ENCODE measurements around the gene USP21. TPM values are rescaled to one million over a fixed set of nuclear protein-coding genes. Genes with fewer than 3 reads are reported as not detected.

USP21 gene
- total and polyA plus RNA-seq, 9 of the 15 experiments (the other 6 are each of a cell fraction or from before 2014, with no cell fraction given) = 4.9 to 52.4 (median 21.6) TPM

DNA sequence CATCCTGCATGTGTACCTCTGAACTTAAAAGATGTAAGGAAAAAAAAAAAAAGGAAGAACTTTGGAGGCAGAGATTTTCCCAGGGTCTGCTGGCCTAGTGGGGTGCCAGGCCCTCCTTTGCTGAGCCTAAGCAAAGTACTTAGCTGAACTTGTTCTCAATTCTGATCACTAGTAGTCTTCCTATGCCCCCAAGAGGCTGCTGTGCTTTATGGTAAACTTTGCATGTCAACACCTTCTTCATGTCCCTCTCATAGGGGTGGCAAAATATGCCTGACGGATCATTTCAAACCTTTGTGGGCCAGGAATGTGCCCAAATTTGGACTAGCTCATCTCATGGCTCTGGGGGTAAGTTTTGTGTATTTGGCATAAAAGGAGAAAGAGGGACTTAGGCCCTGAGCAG lies 1.4 kb upstream of the USP21 start:
- no TSS peak for BruUV-seq (replicated peaks)
- Histone ChIP-seq H3K9me1 (ENCODE audit: control insufficient read depth, insufficient read depth, low read length) (no peaks in the 10 kb centered on the region), H3K79me2 (ENCODE audit: control insufficient read depth, insufficient read depth, low read length) (peaks cover 52% of the 10 kb centered on the region), H4K20me1 (replicated peaks; ENCODE audit: control insufficient read depth, insufficient read depth, low read length) (no peaks in the 10 kb centered on the region), H3K9ac (ENCODE audit: insufficient read depth in 1 of 2, low read depth in 2 of 2, low read length in 2 of 2) (no peak overlapping the region; a peak in 1 of 4 replicates), H2AFZ (ENCODE audit: low read depth, low read length) (no peak overlapping the region), H3K4me2 (ENCODE audit: insufficient read depth, low read length) (no peak overlapping the region), H3K36me3 (ENCODE audit: control insufficient read depth, insufficient read depth, low read length) (peaks cover 45% of the 10 kb centered on the region), H3K4me3 (no peak overlapping the region), H3K27ac (ENCODE audit: extremely low read depth, low read depth, low read length) (no peak overlapping the region), H3K27me3 (ENCODE audit: control insufficient read depth in 2 of 2, insufficient read depth in 2 of 2, low read length in 2 of 2) (no peaks in the 10 kb centered on the region), H3K4me1 (replicated peaks in 1 of 2; ENCODE audit: control insufficient read depth in 2 of 2, insufficient read depth in 2 of 2, low read length in 2 of 2) (peaks cover 39 to 48% of the 10 kb centered on the region in 2 experiments), H3K9me3 (replicated peaks; ENCODE audit: control insufficient read depth, insufficient read depth, low read depth, low read length) (no peaks in the 10 kb centered on the region)
- ChIA-PET POLR2A (interaction anchor here (0.6 to 2.2 kb wide), 9 partner anchors 8 to 450 kb away, joined by 3 to 10 read pairs (median 3); partner anchors contain the start of genes DEDD and PPOX), CTCF (ENCODE audit: low intra/inter-chr PET ratio) (interaction anchor here (0.6 kb wide), 1 partner anchor 322 kb away, joined by 3 read pairs; no protein-coding TSS in a partner anchor)
- TF ChIP-seq NFXL1 (CRISPR knock-in tag; IDR thresholded peaks at IDR 0.05) (no peak), CTCF (IDR thresholded peaks at IDR 0.05 in 2 of 3, conservative IDR thresholded peaks at IDR 0.05 in 1 of 3; ENCODE audit: insufficient read depth in 2 of 3, low read depth in 1 of 3, low read length in 3 of 3) (peak in 2 of 3 experiments; percentile 11 to 21; a peak in 1 of 6 replicates), JUN (IDR thresholded peaks at IDR 0.05; ENCODE audit: borderline replicate concordance, low read depth, low read length) (no peak), JUN (CRISPR knock-in tag; IDR thresholded peaks at IDR 0.05; ENCODE audit: borderline replicate concordance) (no peak)
- 83% methylated on average over 1 of the region's 1 CpG for WGBS (ENCODE audit: insufficient coverage, low coverage, missing lambda C conversion rate)
- ATAC-seq (no peak), FAIRE-seq (no peak), DNase-seq (ENCODE audit: extremely low read depth in 1 of 4, low spot score in 3 of 4) (no peak)
- intact Hi-C loops (cut with micrococcal nuclease) (loop anchor here (2.0 kb wide), 1 partner anchor 19 kb away; the partner anchor contains the start of gene B4GALT3), in situ Hi-C loops (cut with MboI) (no loop called here)
